Stimulated activated CD4-positive, alpha-beta T cell treated with anti-CD3 and anti-CD28 coated beads, Interleukin-4, amount 100 ng/mL, for 1 hour (primary cell): ENCODE measurements around the gene SASH3.
"Not testable (repeated sequence)": the region's sequence is repeated elsewhere in the genome, so short reads cannot be mapped to it uniquely, and the experiment has no call there.

Experiments used
- DNase-seq: peaks from one replicate; pipeline ENCODE4 v3.0.0-alpha.2; 2020

Gene SASH3

GRCh38 chrX:129779747-129780146 lies at the start of gene SASH3:
SASH3 (plus strand) TSS chrX:129779949; CDS start chrX:129780098, 149 bp downstream.
- peak; percentile 45 for DNase-seq

- DNase-seq = no peak
Observed at GRCh38 chrX:129731228-129731627, 48.5 kb upstream of the SASH3 start.

- DNase-seq = no peak
Observed at GRCh38 chrX:129732857-129733256, 46.9 kb upstream of the SASH3 start.

GRCh38 chrX:129733335-129733734 lies 46.4 kb upstream of the SASH3 start:
- DNase-seq = no peak

GRCh38 chrX:129736491-129736890 lies 43.3 kb upstream of the SASH3 start:
- no peak for DNase-seq

GRCh38 chrX:129737916-129738315 lies 41.8 kb upstream of the SASH3 start:
- no peak for DNase-seq

- no peak for DNase-seq
Observed at GRCh38 chrX:129738466-129739308, 41.1 kb upstream of the SASH3 start, which contains the start of gene XPNPEP2. XPNPEP2 (plus strand) TSS chrX:129738979; CDS start chrX:129739214, 235 bp downstream.

GRCh38 chrX:129739578-129739977 lies 40.2 kb upstream of the SASH3 start:
- DNase-seq = no peak

- no peak for DNase-seq
Observed at GRCh38 chrX:129741880-129742758, 37.6 kb upstream of the SASH3 start.

GRCh38 chrX:129742759-129743152 lies 37.0 kb upstream of the SASH3 start:
- not testable (repeated sequence) for DNase-seq

- DNase-seq = no peak
Observed at GRCh38 chrX:129743821-129744220, 35.9 kb upstream of the SASH3 start.

GRCh38 chrX:129744861-129745321 lies 34.9 kb upstream of the SASH3 start:
- DNase-seq = no peak

GRCh38 chrX:129746557-129747470 lies 32.9 kb upstream of the SASH3 start:
- DNase-seq = no peak

GRCh38 chrX:129747533-129747932 lies 32.2 kb upstream of the SASH3 start:
- no peak for DNase-seq

- no peak for DNase-seq
Observed at GRCh38 chrX:129748305-129748704, 31.4 kb upstream of the SASH3 start.

GRCh38 chrX:129749069-129749468 lies 30.7 kb upstream of the SASH3 start:
- no peak for DNase-seq

GRCh38 chrX:129750971-129751370 lies 28.8 kb upstream of the SASH3 start:
- no peak for DNase-seq

- no peak for DNase-seq
Observed at GRCh38 chrX:129754056-129755024, 25.4 kb upstream of the SASH3 start.

- no peak for DNase-seq
Observed at GRCh38 chrX:129755779-129756650, 23.7 kb upstream of the SASH3 start.

GRCh38 chrX:129759576-129760061 lies 20.1 kb upstream of the SASH3 start:
- peak; percentile 38 for DNase-seq
